GM12878 (cell line): ENCODE results near the gene PGAM2.

Source experiments
- BRCA1 ChIP-seq: IDR thresholded peaks from 2 replicates; pipeline ENCODE4 v1.6.1; 2011; ENCODE audit warnings: low read depth, low read length, improper control_type of control experiment
- CHD2 ChIP-seq: IDR thresholded peaks from 2 replicates; pipeline ENCODE4 v1.6.1; 2011; ENCODE audit warnings: low read depth, low read length, improper control_type of control experiment, borderline replicate concordance
- EP300 ChIP-seq, 2 experiments: fragments of 150-350 bp in 1 of 2; IDR thresholded peaks; 2 replicates each; pipeline ENCODE4 v1.6.1; 2011 to 2012; ENCODE audit warnings: low read depth in 2 of 2, low read length in 2 of 2, borderline replicate concordance in 1 of 2, improper control_type of control experiment in 1 of 2, inconsistent platforms in 1 of 2; ENCODE audit not compliant: control insufficient read depth in 1 of 2
- IKZF1 ChIP-seq: fragments of 450-650 bp; conservative IDR thresholded peaks from 2 replicates; pipeline ENCODE4 v1.6.1; 2017; ENCODE audit warnings: antibody characterized with exemption, mild to moderate bottlenecking
- JUND ChIP-seq: IDR thresholded peaks from 2 replicates; pipeline ENCODE4 v1.6.1; 2012; ENCODE audit warnings: low read depth, mild to moderate bottlenecking, low read length, improper control_type of control experiment, moderate library complexity
- MTA3 ChIP-seq: IDR thresholded peaks from 2 replicates; pipeline ENCODE4 v1.6.1; 2012; ENCODE audit warnings: low read length, inconsistent platforms, borderline replicate concordance
- NR2C2 ChIP-seq: IDR thresholded peaks from 2 replicates; pipeline ENCODE4 v1.6.1; 2011; ENCODE audit warnings: borderline replicate concordance, low read depth; ENCODE audit not compliant: control insufficient read depth, insufficient read length
- RCOR1 ChIP-seq: conservative IDR thresholded peaks from 2 replicates; pipeline ENCODE4 v1.6.1; 2012; ENCODE audit warnings: low read depth, low read length, improper control_type of control experiment
- TAF1 ChIP-seq: IDR thresholded peaks from 2 replicates; pipeline ENCODE4 v1.6.1; 2011; ENCODE audit warnings: mild to moderate bottlenecking, low read depth, low read length, borderline replicate concordance
- ZBED1 ChIP-seq: IDR thresholded peaks from 2 replicates; pipeline ENCODE4 v1.6.1; 2016; ENCODE audit warnings: borderline replicate concordance
- TF ChIP-seq, protein P1 (sequence below): fragments of 450-650 bp; IDR thresholded peaks from 2 replicates; pipeline ENCODE4 v1.6.1; 2017; ENCODE audit warnings: mild to moderate bottlenecking, moderate library complexity
- TF ChIP-seq, protein P2 (sequence below), 3 experiments: IDR thresholded peaks in 2 of 3; conservative IDR thresholded peaks in 1 of 3; 2 replicates each; pipeline ENCODE4 v1.5.1; 2011; ENCODE audit warnings: low read depth in 3 of 3, low read length in 3 of 3, mild to moderate bottlenecking in 3 of 3, control low read depth in 2 of 3, moderate library complexity in 2 of 3, inconsistent platforms in 1 of 3, mixed read lengths in 1 of 3; ENCODE audit not compliant: control insufficient read depth in 2 of 3, insufficient read depth in 1 of 3; ENCODE audit errors: extremely low read depth in 1 of 3
- TF ChIP-seq, protein P3 (sequence below): IDR thresholded peaks from 2 replicates; pipeline ENCODE4 v1.6.1; 2012; ENCODE audit warnings: low read depth, low read length, improper control_type of control experiment
- TF ChIP-seq, protein P4 (sequence below): IDR thresholded peaks from 2 replicates; pipeline ENCODE4 v1.6.1; 2012; ENCODE audit warnings: mild to moderate bottlenecking, low read depth, low read length

DNA sequence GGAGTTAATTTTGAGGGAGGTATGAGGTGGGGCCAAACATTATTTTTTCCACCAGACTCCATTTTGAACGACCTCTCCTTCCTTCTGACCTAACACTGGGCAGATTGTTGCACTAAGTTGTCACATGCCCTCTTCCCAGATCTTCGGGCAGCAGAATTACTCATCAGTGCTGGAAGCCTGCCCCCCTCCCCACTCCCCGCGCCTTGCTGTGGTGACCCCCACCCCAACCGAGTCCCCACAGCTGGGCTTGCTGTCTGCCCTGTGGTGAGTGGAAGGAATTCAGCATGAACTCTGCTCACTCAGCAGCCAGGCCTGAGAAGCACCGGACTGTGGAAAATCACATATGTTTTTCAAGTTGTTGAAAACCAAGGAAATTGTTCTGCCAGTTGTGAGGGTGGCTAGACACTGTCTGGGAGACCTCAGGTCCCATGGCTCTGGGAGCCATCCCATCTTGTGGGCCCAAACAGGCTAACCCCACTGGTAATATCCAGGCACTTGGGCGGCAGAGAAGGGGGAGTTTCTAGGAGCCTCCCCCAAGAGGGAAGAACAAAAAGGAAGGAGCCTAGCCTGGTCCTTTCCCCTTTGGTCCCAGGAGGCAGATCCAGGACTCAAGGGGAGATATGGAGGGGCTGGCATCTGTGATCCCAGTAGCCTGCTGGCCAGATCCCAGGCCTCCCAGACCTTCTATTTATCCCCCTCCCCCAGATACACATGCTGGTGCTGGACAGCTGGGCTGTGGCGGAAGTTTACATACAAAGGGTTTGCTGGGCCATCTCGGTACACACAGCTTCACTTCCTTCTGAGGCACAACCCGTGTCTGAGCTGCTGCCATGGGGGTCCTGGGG is 35.3 kb upstream of the PGAM2 start:
- TF ChIP-seq, protein P1, sequence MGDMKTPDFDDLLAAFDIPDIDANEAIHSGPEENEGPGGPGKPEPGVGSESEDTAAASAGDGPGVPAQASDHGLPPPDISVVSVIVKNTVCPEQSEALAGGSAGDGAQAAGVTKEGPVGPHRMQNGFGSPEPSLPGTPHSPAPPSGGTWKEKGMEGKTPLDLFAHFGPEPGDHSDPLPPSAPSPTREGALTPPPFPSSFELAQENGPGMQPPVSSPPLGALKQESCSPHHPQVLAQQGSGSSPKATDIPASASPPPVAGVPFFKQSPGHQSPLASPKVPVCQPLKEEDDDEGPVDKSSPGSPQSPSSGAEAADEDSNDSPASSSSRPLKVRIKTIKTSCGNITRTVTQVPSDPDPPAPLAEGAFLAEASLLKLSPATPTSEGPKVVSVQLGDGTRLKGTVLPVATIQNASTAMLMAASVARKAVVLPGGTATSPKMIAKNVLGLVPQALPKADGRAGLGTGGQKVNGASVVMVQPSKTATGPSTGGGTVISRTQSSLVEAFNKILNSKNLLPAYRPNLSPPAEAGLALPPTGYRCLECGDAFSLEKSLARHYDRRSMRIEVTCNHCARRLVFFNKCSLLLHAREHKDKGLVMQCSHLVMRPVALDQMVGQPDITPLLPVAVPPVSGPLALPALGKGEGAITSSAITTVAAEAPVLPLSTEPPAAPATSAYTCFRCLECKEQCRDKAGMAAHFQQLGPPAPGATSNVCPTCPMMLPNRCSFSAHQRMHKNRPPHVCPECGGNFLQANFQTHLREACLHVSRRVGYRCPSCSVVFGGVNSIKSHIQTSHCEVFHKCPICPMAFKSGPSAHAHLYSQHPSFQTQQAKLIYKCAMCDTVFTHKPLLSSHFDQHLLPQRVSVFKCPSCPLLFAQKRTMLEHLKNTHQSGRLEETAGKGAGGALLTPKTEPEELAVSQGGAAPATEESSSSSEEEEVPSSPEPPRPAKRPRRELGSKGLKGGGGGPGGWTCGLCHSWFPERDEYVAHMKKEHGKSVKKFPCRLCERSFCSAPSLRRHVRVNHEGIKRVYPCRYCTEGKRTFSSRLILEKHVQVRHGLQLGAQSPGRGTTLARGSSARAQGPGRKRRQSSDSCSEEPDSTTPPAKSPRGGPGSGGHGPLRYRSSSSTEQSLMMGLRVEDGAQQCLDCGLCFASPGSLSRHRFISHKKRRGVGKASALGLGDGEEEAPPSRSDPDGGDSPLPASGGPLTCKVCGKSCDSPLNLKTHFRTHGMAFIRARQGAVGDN = no peak
- TF ChIP-seq MTA3 (no peak), RCOR1 (no peak), JUND (no peak), TAF1 (no peak), CHD2 (no peak), ZBED1 (no peak), NR2C2 (no peak), EP300 (IDR thresholded peaks at IDR 0.05; ENCODE audit: borderline replicate concordance in 1 of 2, control insufficient read depth in 1 of 2, low read depth in 2 of 2, low read length in 2 of 2) (no peak), BRCA1 (no peak), IKZF1 (no peak)
- TF ChIP-seq, protein P2, sequence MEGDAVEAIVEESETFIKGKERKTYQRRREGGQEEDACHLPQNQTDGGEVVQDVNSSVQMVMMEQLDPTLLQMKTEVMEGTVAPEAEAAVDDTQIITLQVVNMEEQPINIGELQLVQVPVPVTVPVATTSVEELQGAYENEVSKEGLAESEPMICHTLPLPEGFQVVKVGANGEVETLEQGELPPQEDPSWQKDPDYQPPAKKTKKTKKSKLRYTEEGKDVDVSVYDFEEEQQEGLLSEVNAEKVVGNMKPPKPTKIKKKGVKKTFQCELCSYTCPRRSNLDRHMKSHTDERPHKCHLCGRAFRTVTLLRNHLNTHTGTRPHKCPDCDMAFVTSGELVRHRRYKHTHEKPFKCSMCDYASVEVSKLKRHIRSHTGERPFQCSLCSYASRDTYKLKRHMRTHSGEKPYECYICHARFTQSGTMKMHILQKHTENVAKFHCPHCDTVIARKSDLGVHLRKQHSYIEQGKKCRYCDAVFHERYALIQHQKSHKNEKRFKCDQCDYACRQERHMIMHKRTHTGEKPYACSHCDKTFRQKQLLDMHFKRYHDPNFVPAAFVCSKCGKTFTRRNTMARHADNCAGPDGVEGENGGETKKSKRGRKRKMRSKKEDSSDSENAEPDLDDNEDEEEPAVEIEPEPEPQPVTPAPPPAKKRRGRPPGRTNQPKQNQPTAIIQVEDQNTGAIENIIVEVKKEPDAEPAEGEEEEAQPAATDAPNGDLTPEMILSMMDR (IDR thresholded peaks at IDR 0.05 in 2 of 3, conservative IDR thresholded peaks at IDR 0.05 in 1 of 3; ENCODE audit: control insufficient read depth in 2 of 3, extremely low read depth in 1 of 3, insufficient read depth in 1 of 3, low read depth in 3 of 3, low read length in 3 of 3) = no peak
- TF ChIP-seq, protein P3, sequence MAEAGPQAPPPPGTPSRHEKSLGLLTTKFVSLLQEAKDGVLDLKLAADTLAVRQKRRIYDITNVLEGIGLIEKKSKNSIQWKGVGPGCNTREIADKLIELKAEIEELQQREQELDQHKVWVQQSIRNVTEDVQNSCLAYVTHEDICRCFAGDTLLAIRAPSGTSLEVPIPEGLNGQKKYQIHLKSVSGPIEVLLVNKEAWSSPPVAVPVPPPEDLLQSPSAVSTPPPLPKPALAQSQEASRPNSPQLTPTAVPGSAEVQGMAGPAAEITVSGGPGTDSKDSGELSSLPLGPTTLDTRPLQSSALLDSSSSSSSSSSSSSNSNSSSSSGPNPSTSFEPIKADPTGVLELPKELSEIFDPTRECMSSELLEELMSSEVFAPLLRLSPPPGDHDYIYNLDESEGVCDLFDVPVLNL = no peak
- TF ChIP-seq, protein P4, sequence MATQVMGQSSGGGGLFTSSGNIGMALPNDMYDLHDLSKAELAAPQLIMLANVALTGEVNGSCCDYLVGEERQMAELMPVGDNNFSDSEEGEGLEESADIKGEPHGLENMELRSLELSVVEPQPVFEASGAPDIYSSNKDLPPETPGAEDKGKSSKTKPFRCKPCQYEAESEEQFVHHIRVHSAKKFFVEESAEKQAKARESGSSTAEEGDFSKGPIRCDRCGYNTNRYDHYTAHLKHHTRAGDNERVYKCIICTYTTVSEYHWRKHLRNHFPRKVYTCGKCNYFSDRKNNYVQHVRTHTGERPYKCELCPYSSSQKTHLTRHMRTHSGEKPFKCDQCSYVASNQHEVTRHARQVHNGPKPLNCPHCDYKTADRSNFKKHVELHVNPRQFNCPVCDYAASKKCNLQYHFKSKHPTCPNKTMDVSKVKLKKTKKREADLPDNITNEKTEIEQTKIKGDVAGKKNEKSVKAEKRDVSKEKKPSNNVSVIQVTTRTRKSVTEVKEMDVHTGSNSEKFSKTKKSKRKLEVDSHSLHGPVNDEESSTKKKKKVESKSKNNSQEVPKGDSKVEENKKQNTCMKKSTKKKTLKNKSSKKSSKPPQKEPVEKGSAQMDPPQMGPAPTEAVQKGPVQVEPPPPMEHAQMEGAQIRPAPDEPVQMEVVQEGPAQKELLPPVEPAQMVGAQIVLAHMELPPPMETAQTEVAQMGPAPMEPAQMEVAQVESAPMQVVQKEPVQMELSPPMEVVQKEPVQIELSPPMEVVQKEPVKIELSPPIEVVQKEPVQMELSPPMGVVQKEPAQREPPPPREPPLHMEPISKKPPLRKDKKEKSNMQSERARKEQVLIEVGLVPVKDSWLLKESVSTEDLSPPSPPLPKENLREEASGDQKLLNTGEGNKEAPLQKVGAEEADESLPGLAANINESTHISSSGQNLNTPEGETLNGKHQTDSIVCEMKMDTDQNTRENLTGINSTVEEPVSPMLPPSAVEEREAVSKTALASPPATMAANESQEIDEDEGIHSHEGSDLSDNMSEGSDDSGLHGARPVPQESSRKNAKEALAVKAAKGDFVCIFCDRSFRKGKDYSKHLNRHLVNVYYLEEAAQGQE = no peak
